Mucosa of rectum (tissue), 2 donors: ENCODE data around the gene EGR4.
A peak's percentile ranks its signal among the peaks of the same experiment; 100 is the strongest.

Source experiments
- H3K27ac ChIP-seq, 2 donors: one replicate each; pipeline ENCODE4 v1.7.0; 2013; ENCODE audit warnings: inconsistent platforms in 2 of 2, low read depth in 2 of 2, low read length in 2 of 2
- H3K27me3 ChIP-seq, 2 donors: one replicate each; pipeline ENCODE4 v1.7.0; 2013; ENCODE audit warnings: low read length in 2 of 2; ENCODE audit not compliant: control insufficient read depth in 2 of 2, insufficient read depth in 2 of 2
- H3K36me3 ChIP-seq, 2 donors: one replicate each; pipeline ENCODE4 v1.7.0; 2013; ENCODE audit warnings: low read length in 2 of 2; ENCODE audit not compliant: control insufficient read depth in 2 of 2, insufficient read depth in 2 of 2
- H3K4me1 ChIP-seq, 2 donors: one replicate each; pipeline ENCODE4 v1.7.0; 2013; ENCODE audit warnings: low read length in 2 of 2, mild to moderate bottlenecking in 1 of 2; ENCODE audit not compliant: control insufficient read depth in 2 of 2, insufficient read depth in 2 of 2
- H3K4me3 ChIP-seq, 2 donors: one replicate each; pipeline ENCODE4 v1.7.0; 2013; ENCODE audit warnings: low read length in 2 of 2
- H3K9ac ChIP-seq, 2 donors: one replicate each; pipeline ENCODE4 v1.7.0; 2013; ENCODE audit warnings: low read length in 2 of 2, low read depth in 1 of 2, mild to moderate bottlenecking in 1 of 2
- H3K9me3 ChIP-seq, 2 donors: one replicate each; pipeline ENCODE4 v1.7.0; 2013; ENCODE audit warnings: low read length in 2 of 2; ENCODE audit not compliant: control insufficient read depth in 2 of 2
- donor health status: healthy.
- donor health status: Normal muscosa, but diverticular disease.

Gene EGR4

DNA sequence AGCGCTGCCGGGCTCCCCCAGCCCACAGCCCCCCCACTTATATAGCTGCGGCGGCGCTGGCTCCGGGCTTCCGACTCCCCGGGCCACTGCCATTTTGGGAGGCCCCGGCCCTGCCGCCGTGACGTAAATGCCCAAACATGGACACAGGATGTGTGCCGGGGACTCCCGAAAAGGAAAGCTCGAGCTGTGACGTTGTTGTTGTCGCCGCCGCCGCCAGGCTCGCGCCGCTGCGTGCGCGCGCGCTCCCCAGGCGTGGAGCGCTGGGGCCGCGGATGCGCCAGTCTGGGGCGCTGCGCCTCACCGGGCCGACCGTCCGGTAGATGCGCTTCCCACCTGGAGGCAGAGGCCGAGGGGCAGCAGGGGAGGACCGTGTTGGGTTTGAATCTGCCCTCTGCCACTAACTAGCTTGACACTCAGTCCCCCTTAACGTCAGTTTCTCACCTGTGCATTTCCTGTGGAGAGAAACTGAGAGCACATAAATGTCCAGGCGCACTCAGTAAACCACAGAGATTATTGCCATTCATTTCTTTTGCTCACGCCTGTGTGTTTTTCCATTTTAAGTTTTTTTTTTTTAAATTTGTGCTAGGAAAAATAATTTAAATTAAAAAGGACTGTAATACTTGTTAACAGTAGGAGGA lies at the start of gene EGR4:
Gene EGR4 (minus strand): TSS at position 15 of the 638 bp plus-strand sequence. CDS start 231 bp downstream, outside the sequence.
- no peak within 1 kb of the TSS for H3K27ac ChIP-seq
- H3K4me1 ChIP-seq = peaks cover 2 to 12% of the 10 kb centered on the region in 2 donors
- no peaks in the 10 kb centered on the region for H3K36me3 ChIP-seq
- no peak within 1 kb of the TSS for H3K9ac ChIP-seq
- H3K4me3 ChIP-seq = peak within 1 kb of the TSS; percentile 41 to 56
- peaks cover 39 to 48% of the 10 kb centered on the region in 2 donors for H3K27me3 ChIP-seq
- no peaks in the 10 kb centered on the region for H3K9me3 ChIP-seq

DNA sequence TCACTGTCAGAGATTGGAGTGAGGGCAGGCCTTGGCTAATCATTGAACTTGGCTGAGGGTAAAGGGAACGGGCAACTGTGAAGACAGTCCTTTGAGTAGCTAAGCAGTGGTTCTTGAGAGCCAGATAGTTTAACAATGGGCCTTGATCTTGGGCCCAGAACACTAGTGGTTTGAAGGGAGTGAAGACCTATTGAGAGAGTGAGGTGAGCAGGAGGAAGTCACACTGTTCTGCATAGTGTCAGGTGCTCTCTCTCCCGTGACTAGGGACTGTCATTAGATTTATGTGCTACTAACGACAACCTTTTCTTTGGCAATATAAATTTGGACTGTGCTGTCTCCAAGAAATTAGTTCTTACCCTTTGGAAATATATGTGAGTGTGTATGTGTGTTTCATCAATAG lies 47.7 kb upstream of the EGR4 start:
- Histone ChIP-seq H3K9ac (no peak overlapping the region), H3K27me3 (peaks cover 0 to 2% of the 10 kb centered on the region in 2 donors), H3K36me3 (no peaks in the 10 kb centered on the region), H3K4me1 (no peaks in the 10 kb centered on the region), H3K27ac (no peak overlapping the region), H3K4me3 (no peak overlapping the region), H3K9me3 (no peaks in the 10 kb centered on the region)

DNA sequence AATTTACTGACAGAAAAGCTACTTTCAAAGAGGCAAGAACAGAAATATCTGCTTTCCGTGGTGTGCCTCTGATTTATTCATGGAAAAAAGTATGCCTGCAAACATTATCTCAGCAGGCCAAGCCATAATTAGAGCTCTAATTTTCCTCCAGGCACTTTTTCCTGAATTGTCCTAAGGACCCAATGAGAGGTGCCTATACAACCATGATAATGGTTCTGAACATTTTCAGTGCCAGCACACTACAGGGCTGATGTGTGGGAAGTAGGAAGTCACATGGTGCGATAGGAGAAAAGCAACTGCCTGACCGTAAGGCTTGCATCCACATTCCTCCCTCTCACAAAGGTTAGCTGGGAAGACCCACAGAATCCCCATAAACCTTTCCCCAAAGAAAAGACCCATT lies 45.9 kb upstream of the EGR4 start:
- Histone ChIP-seq H3K4me3 (no peak overlapping the region), H3K27me3 (peaks cover 0 to 2% of the 10 kb centered on the region in 2 donors), H3K9ac (no peak overlapping the region), H3K27ac (no peak overlapping the region), H3K9me3 (no peaks in the 10 kb centered on the region), H3K4me1 (no peaks in the 10 kb centered on the region), H3K36me3 (no peaks in the 10 kb centered on the region)

DNA sequence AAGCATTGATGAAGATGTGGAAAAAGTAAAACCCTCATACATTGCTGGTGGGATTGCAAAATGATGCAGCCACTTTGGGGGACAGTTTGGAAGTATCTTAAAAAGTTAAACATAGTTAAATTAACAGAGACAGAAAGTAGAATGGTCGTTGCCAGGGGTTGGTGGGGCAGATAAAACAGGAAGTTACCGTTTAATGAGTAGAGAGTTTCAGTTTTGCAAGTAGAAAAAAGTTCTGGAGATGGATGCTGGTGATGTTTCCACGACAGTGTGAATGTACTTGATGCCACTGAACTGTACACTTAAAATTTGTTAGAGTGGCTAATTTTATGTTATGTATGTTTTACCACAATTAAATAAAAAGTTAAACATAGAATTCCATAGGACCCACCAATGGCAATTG lies 44.5 kb upstream of the EGR4 start:
- Histone ChIP-seq H3K27me3 (peaks cover 0 to 2% of the 10 kb centered on the region in 2 donors), H3K36me3 (no peaks in the 10 kb centered on the region), H3K4me1 (no peaks in the 10 kb centered on the region), H3K4me3 (no peak overlapping the region), H3K9ac (no peak overlapping the region), H3K9me3 (no peaks in the 10 kb centered on the region), H3K27ac (no peak overlapping the region)

DNA sequence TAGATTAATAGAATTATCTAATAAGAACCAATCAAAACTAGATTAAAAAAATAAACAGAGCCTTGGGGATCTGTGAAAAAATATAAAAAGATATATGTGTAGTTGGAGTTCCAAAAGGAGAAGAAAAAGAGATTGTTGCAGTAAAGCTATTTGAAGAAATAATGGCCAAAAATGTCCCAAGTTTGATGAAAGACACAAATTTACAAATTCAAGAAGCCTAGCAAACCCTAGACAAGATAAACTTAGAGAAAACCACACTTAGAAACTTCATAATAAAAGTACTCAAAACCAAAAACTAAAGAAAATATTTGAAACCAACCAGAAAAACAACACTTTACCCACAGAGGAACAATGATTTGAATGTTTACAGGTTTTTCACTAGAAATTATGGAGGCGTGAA lies 41.3 kb upstream of the EGR4 start:
- no peak overlapping the region for H3K27ac ChIP-seq
- no peak overlapping the region for H3K9ac ChIP-seq
- no peaks in the 10 kb centered on the region for H3K4me1 ChIP-seq
- H3K27me3 ChIP-seq = peaks cover 0 to 2% of the 10 kb centered on the region in 2 donors
- no peak overlapping the region for H3K4me3 ChIP-seq
- no peaks in the 10 kb centered on the region for H3K36me3 ChIP-seq
- H3K9me3 ChIP-seq = no peaks in the 10 kb centered on the region

DNA sequence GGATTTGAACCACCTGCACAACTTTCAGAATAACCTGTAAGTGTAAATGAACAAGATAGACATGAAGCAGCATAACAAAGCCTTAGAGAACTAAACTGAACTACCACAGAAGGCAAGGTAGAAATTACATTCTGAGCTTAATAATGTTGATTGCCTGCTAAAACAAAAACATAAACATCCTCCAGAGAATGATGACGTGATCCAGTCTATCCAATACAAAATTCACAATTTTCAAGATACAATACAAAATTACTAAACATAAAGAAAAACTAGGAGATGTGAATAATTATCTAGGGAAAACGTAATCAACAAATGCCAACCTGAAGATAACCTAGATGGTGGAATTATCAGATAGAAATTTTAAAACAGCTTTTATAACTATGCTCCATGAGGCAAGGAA lies 40.7 kb upstream of the EGR4 start:
- Histone ChIP-seq H3K4me1 (no peaks in the 10 kb centered on the region), H3K4me3 (no peak overlapping the region), H3K27ac (no peak overlapping the region), H3K36me3 (no peaks in the 10 kb centered on the region), H3K9me3 (no peaks in the 10 kb centered on the region), H3K27me3 (peaks cover 0 to 2% of the 10 kb centered on the region in 2 donors), H3K9ac (no peak overlapping the region)

DNA sequence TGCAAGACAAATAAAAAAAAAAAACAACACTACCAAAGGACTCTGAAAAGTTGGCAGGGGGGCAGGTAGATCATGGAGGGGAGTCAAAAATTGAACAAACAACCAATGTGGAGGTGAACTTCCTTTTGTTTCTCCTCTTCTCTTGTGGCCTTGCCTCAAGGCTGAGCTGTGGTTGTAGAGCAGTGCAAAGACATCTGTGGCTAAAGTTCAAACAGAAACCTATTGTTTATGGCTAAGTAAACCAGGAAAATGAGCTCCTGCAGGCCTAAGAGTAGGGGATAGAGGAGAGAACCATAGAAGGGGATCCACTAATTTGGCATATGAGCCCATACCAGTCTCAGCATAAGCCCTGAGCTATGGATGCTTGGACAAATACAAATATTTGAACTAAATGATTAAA lies 40.2 kb upstream of the EGR4 start:
- no peak overlapping the region for H3K4me3 ChIP-seq
- no peak overlapping the region for H3K27ac ChIP-seq
- no peaks in the 10 kb centered on the region for H3K9me3 ChIP-seq
- no peak overlapping the region for H3K9ac ChIP-seq
- H3K4me1 ChIP-seq = no peaks in the 10 kb centered on the region
- H3K27me3 ChIP-seq = peaks cover 0 to 2% of the 10 kb centered on the region in 2 donors
- no peaks in the 10 kb centered on the region for H3K36me3 ChIP-seq

DNA sequence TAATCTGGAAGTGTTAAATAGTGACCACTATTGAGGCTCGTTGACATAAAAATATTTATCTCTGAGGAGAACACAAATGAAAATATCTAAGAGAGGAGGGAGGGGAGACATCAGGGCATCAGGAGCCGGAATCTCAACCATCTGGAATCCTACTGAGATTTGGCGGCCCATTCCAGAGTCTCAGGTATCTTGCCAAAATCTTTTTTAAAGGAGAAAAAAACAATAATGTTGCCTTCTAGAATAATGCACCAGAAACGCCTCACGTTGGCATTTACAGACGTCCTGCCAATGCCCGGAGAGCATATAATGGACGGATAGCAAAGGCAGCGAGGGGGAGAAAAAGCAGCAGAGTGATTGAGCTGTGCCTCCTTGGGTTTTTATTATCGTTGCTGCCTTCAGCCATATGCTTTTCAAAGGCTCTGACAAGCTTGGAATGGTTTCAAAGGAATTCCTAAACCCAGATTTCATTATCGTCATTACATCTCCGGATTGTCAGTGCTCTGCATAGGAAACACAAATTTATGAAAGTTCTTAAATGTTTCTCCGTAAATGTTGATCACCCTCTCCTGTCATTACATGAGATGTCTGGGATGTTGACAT lies 30.9 kb upstream of the EGR4 start:
- no peaks in the 10 kb centered on the region for H3K27me3 ChIP-seq
- H3K9ac ChIP-seq = no peak overlapping the region
- H3K4me1 ChIP-seq = no peaks in the 10 kb centered on the region
- no peak overlapping the region for H3K27ac ChIP-seq
- H3K9me3 ChIP-seq = no peaks in the 10 kb centered on the region
- H3K4me3 ChIP-seq = no peak overlapping the region
- H3K36me3 ChIP-seq = no peaks in the 10 kb centered on the region

DNA sequence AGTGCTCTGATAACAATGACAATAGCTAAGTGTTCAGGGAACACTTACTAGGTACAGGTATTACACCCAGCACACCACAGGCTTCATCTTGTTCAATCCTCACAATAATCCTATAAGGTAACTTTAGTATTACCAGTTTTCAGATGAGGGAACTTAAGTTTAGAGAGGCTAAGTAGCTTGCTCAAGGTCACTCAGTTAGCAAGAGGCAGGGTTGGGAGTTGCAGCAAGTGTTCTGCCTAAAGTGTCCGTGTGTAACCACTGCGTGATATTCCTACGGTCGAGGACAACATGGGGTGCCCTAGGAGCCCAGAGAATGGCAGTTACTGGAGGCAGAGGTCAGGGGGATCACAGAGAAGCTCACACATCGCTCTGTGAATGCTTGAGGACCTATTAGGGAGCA lies 30.2 kb upstream of the EGR4 start:
- H3K36me3 ChIP-seq = no peaks in the 10 kb centered on the region
- H3K4me3 ChIP-seq = no peak overlapping the region
- no peaks in the 10 kb centered on the region for H3K9me3 ChIP-seq
- H3K27ac ChIP-seq = no peak overlapping the region
- no peaks in the 10 kb centered on the region for H3K4me1 ChIP-seq
- H3K9ac ChIP-seq = no peak overlapping the region
- H3K27me3 ChIP-seq = no peaks in the 10 kb centered on the region

DNA sequence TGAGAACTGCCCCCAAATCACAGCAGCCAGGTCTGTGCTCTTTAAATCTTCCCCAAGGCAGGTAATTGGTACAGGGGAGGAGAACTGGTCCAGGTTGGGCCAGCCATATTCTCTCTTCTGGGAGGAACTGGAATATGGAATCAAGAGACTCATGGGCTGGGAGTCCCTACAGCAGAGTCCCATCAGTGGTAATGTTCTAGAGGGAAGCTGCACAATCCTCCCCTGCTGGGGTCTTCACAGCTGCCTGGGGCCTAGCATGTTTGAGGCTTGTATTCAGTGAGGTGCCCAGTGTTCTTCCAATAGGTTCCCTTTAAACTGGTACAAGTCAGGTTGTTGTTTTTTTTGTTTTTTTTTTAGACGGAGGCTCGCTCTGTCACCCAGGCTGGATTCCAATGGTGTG lies 21.1 kb upstream of the EGR4 start:
- Histone ChIP-seq H3K9ac (no peak overlapping the region), H3K27me3 (no peaks in the 10 kb centered on the region), H3K4me3 (no peak overlapping the region), H3K36me3 (no peaks in the 10 kb centered on the region), H3K4me1 (no peaks in the 10 kb centered on the region), H3K9me3 (no peaks in the 10 kb centered on the region), H3K27ac (no peak overlapping the region)
